HG03565 (cell line): Measurements from ENCODE around the gene TCF12.

Experiments used
- ATAC-seq: cut with Tn5 transposase; IDR thresholded peaks from one replicate; pipeline ENCODE4 v1.9.1; 2021; ENCODE audit warnings: mild to moderate bottlenecking, moderate library complexity; ENCODE audit not compliant: unreplicated experiment

TCF12 gene

DNA sequence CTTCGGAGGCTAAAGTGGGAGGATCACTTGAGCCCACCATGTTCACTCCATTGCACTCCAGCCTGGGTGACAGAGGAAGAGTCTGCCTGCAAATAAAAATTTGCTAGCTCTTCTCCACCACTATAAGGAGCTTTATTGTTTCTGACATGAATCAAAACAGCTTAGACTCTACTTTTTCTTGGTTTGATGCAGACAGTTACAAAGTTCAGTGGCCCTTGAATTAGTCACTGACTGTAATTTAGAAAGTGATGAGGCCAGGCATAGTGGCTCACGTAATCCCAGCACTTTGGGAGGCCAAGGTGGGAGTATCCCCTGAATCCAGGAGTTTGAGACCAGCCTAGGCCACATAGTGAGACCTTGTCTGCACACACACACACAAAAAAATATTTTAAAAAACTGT is 285.5 kb downstream of the TCF12 start:
- no peak for ATAC-seq

DNA sequence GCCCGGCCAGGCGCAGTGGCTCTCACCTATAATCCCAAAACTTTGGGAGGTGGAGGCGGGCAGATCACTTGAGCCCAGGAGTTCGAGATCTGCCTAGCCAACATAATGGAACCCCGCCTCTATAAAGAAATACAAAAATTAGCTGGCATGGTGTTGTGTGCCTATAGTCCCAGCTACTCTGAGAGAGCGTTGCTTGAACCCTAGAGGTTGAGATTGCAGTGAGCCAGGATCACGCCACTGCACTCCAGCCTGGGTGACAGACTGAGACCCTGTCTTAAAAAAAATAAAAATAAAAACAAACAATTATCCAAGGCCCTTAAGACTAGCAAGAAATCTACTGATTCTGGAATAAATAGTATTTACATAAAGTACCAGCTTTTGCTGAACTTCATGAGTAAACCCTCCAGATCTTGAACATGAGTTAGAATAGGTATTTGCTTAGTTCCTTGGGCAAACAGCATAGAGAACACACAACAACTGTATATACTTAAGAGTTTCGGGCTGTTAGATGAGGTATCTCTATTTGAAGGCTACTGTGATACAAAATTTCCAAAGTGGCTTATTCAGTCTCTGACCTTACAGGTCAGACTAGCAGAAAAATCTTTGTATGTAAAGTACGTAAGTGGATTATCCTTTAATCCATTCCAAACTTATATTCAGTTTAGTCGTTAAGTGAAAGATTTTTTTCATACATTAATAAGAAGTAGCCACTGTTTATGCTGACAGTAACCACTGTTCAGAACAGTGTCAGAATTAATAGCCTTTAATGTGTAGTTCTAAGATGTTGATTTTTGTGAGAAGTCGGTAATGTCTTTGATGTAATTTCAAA is 286.8 kb downstream of the TCF12 start:
- ATAC-seq = no peak

DNA sequence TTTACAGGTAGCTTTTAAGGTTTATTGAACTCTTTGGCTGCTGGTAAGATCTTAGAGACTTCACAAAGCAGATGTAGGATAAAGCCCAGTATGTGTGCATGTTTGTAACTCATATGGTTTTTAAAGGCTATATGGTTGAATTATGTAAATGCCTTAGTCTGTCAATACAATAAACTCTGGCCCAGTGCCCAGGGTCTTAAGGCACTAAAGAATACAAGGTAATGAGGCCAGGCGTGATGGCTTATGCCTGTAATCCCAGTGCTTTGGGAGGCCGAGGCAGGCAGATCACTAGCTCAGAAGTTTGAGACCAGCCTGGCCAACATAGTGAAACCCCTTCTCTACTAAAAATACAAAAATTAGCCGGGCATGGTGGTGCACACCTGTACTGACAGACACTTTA is 287.6 kb downstream of the TCF12 start:
- ATAC-seq = no peak

DNA sequence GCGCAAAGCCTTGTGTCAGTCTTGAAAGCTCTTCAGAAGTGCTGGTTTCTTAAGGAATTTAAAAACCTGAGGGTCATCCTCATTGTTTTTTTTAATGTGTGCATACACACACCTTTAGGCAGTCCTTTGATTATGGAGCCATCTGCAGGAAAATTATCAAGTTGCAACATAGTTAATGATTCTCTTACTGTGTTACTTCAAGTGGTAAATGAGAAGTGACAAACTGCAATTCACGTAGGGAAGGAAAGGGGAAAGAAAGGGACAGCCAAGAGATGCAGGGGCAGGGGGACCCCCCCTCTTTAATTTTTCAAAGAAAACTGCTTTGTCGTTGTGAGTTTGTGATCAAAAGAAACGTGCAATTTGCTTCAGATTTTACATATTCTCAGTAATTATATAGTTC is 295.4 kb downstream of the TCF12 start:
- no peak for ATAC-seq

- no peak for ATAC-seq
Measured at GRCh38 chr15:57215326-57215725, 296.9 kb downstream of the TCF12 start.

- no peak for ATAC-seq
Measured at GRCh38 chr15:57215881-57216280, 297.4 kb downstream of the TCF12 start.

- ATAC-seq = no peak
Measured at GRCh38 chr15:57216288-57216687, 297.8 kb downstream of the TCF12 start.

DNA sequence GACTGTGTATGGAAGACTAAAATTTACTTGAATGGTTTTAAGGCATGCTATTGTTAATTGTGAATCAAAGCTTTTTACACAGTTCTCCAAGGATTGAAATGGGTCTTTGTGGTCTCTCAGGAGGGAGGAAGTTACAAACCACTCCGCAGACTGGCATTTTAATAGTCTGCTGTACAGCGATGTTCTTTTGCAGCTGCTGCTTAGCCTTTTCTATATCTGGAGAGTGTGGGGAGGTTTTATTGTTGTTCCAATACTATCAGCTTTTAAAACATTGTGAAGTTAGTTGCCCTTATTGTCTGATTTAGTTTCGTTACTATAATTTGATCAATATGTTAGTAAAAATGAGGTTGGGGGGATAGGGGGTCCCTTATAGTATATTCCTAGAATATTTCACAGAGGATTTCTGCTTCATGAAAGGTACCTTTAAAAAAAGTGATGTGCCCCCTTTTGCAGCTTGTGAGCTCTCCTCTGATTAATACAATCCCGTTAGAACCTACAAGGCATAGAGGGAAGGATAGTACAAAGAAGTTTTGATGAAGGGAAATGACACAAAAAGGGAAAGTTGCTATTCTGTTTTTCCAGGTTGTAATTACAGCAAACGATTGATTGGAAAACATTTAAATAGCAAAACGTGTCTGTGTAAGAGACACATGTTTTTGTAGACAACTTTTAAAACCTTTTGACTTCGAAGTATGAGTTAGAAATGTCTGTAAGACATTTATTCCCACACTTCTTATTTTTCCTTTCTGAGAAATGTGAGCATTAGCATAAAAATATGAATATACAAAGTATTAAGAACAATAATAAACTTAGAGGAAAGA is 299.5 kb downstream of the TCF12 start:
- no peak for ATAC-seq

GRCh38 chr15:57218826-57219576 is 300.6 kb downstream of the TCF12 start:
- no peak for ATAC-seq

GRCh38 chr15:57220205-57220604 is 301.8 kb downstream of the TCF12 start:
- no peak for ATAC-seq

GRCh38 chr15:57221134-57221533 is 302.7 kb downstream of the TCF12 start:
- ATAC-seq = no peak

DNA sequence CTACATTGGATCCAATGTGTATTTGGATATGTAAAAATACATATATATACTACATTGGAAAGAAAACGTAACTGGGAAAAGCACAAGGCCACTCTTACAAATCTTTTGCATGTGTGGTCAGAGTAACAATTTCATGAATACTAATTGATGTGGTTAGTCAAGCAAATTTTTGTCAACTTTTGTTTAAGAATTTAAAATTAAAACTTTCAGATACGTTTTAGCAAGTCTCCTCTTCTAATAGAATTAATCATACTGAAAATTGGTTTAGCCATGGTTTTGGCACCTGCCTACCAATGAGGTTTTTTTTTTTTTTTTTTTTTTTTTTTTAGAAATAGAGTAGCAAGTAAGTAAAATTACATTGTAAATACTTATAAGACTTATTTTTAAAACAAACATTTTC is 304.9 kb downstream of the TCF12 start:
- no peak for ATAC-seq

- ATAC-seq = no peak
Measured at GRCh38 chr15:57223887-57224286, 305.4 kb downstream of the TCF12 start.

DNA sequence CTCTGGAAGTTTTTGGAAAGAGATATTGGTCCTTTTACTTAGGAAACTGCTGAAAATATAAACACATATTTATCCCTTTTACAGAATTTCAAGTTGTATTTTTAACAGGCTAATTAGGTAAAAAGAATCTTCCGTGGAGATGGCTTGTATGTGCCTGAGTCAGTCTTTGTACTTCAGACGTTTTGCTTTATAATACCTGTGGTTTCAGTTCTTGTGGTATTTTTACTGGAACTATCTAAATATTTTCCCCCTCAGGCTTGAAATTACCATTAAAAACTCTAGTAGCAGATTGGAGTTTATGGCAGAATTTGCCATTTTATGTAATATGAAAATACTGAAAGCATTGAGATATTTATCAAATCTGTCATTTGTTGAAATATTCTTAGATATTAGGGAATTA is 306.2 kb downstream of the TCF12 start:
- no peak for ATAC-seq

GRCh38 chr15:57227166-57227565 is 308.7 kb downstream of the TCF12 start:
- no peak for ATAC-seq

DNA sequence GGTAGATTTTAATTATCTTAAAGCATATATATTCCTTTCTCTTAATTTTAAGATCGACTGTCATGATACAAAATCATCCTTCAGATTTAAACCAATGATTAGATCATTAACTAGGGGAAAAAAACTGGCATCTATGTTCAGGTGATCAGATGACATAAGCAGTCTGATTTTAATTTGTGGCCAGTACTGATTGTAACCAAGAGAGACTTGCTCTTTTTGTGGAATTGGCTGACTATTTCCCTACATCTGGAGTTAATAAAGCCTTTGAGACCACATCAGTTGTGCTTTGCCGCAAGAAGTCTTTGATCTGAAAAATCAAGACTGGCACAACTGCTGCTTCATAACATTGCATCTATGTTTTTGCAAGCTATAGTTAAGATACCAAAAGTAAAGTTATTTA is 309.5 kb downstream of the TCF12 start:
- no peak for ATAC-seq

DNA sequence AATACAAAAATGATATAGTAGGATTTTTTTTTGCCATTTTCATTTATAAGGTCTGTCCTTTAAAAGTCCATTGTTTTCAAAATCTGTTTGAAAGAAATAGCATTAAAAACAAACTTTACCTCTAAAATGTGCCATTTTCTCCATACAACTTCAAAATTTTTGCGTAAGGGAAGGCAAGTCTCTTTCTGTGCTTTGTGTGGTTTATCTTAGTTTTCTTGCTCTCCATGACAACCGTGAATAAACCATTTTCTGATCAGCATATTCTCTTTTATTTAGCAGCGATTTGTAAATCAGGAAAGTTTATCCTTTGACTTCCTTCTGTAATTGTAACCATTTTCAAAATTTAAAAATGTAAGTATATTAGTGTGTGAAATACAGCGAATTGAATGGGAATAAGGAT is 310.0 kb downstream of the TCF12 start:
- no peak for ATAC-seq

GRCh38 chr15:57229051-57229450 is 310.6 kb downstream of the TCF12 start:
- ATAC-seq = no peak

- ATAC-seq = no peak
Measured at GRCh38 chr15:57231559-57231958, 313.1 kb downstream of the TCF12 start.

DNA sequence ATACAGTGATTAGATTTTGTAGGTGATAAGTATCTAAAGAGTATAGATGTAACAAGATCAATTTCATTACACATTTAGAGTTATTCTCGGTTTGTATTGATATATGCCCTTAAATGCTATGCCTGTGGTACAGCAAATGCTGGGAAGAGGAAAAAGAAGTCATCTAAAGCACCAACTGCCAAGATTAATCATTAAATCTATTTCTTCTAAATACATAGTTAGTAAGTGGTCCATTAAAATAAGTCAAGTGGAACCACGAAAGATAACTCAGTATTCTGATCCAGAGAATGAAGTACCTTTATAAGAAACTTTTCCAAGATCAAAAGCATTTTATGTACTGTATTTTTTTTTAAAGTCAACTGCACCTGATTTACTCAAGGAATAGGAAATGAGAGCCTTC is 315.7 kb downstream of the TCF12 start:
- no peak for ATAC-seq

GRCh38 chr15:57235186-57235585 is 316.7 kb downstream of the TCF12 start:
- no peak for ATAC-seq

DNA sequence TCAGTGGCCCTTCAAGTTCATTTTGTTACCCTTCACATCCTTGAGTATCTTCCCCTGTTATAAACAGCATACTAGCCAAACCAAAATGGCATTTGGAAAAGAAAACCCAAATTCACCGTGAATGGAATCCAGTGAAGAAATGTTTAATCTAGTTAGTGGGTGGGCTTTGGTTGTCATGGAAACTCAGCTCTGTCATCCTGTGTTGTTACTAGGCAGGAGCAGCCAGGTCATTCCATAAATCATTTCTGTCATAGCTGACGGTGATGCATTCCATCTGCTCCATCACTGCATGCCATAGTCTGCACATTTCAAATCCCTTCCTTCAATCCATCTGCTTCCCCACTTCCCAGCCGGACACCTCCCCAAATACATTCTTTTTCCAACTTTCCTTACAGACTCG is 317.4 kb downstream of the TCF12 start:
- no peak for ATAC-seq
